ENCODE data around the gene RPL9.
"Not testable (repeated sequence)": the region's sequence is repeated elsewhere in the genome, so short reads cannot be mapped to it uniquely, and the experiment has no call there.

RPL9 gene

DNA sequence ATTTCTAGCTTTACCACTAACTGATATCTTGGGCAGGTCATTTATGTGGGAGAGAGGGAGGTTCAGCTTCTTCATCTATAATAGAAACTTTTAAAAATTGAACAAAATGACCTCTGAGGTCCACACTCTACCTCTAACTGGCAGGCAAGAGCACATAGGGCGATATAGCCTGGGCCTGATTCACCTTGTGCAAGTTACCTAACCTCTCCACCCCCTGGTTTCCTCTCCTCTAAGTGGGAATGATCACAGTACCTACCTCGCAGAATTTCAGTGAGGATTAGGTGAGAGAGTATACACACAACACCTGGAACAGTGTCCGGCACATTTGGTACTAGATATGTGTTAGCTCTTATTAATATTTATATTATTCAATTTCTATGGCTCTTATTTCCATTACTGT lies 36.5 kb downstream of the RPL9 start:
- DNase-seq: no peak

GRCh38 chr4:39415678-39416283 lies 42.9 kb downstream of the RPL9 start:
- no peak for DNase-seq

DNA sequence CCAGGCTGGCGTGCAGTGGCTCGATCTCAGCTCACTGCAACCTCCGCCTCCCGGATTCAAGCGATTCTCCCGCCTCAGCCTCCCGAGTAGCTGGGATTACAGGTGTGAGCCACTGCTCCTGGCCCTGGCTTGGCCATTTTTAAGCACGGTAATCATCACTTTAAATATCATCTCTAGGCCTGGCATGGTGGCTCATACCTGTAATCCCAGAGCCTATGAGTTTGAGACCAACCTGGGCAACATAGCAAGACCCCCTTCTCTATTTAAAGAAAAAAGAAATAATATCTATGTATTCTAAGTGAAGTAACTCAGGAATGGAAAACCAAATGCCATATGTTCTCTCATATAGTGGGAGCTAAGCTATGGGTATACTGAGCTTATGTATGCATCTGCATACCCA lies 47.2 kb downstream of the RPL9 start:
- not testable (repeated sequence) for DNase-seq

GRCh38 chr4:39410415-39410814 lies 48.3 kb downstream of the RPL9 start:
- DNase-seq: no peak

GRCh38 chr4:39407584-39407885 lies 51.2 kb downstream of the RPL9 start:
- DNase-seq: no peak

GRCh38 chr4:39406763-39407583 lies 51.7 kb downstream of the RPL9 start, which contains the start of gene KLB:
Gene KLB, plus strand, starts transcription at chr4:39406930. Its CDS starts 20 bp downstream, at chr4:39406950.
- DNase-seq: no peak

All from NCI-H1105 treated with DMSO at 0.1 percent for 48 hours (cell line).